ENCODE measurements around the gene CTIF.

Gene CTIF

GRCh38 chr18:48550101-48550729 is 11.4 kb downstream of the CTIF start:
- in situ Hi-C loops (cut with MboI; ENCODE audit: low sequenced_read_pairs): no loop called here

- in situ Hi-C loops (cut with MboI; ENCODE audit: low sequenced_read_pairs): no loop called here
Measured at GRCh38 chr18:48551100-48551499, 12.3 kb downstream of the CTIF start.

- in situ Hi-C loops (cut with MboI; ENCODE audit: low sequenced_read_pairs): no loop called here
Measured at GRCh38 chr18:48552130-48552529, 13.3 kb downstream of the CTIF start.

- in situ Hi-C loops (cut with MboI; ENCODE audit: low sequenced_read_pairs): no loop called here
Measured at GRCh38 chr18:48553236-48553635, 14.4 kb downstream of the CTIF start.

- in situ Hi-C loops (cut with MboI; ENCODE audit: low sequenced_read_pairs): no loop called here
Measured at GRCh38 chr18:48554610-48555400, 16.0 kb downstream of the CTIF start.

- in situ Hi-C loops (cut with MboI; ENCODE audit: low sequenced_read_pairs): no loop called here
Measured at GRCh38 chr18:48555465-48555995, 16.7 kb downstream of the CTIF start.

- in situ Hi-C loops (cut with MboI; ENCODE audit: low sequenced_read_pairs): no loop called here
Measured at GRCh38 chr18:48557640-48558174, 18.9 kb downstream of the CTIF start.

GRCh38 chr18:48558248-48558647 is 19.4 kb downstream of the CTIF start:
- in situ Hi-C loops (cut with MboI; ENCODE audit: low sequenced_read_pairs): no loop called here

- in situ Hi-C loops (cut with MboI; ENCODE audit: low sequenced_read_pairs): no loop called here
Measured at GRCh38 chr18:48560491-48560890, 21.7 kb downstream of the CTIF start.

GRCh38 chr18:48562075-48562474 is 23.2 kb downstream of the CTIF start:
- in situ Hi-C loops (cut with MboI; ENCODE audit: low sequenced_read_pairs): no loop called here

GRCh38 chr18:48563027-48563426 is 24.2 kb downstream of the CTIF start:
- in situ Hi-C loops (cut with MboI; ENCODE audit: low sequenced_read_pairs): no loop called here

- in situ Hi-C loops (cut with MboI; ENCODE audit: low sequenced_read_pairs): no loop called here
Measured at GRCh38 chr18:48564139-48564538, 25.3 kb downstream of the CTIF start.

- in situ Hi-C loops (cut with MboI; ENCODE audit: low sequenced_read_pairs): no loop called here
Measured at GRCh38 chr18:48565105-48565504, 26.3 kb downstream of the CTIF start.

GRCh38 chr18:48566589-48566988 is 27.8 kb downstream of the CTIF start:
- in situ Hi-C loops (cut with MboI; ENCODE audit: low sequenced_read_pairs): no loop called here

GRCh38 chr18:48567388-48567787 is 28.6 kb downstream of the CTIF start:
- in situ Hi-C loops (cut with MboI; ENCODE audit: low sequenced_read_pairs): no loop called here

- in situ Hi-C loops (cut with MboI; ENCODE audit: low sequenced_read_pairs): no loop called here
Measured at GRCh38 chr18:48569139-48569914, 30.5 kb downstream of the CTIF start.

GRCh38 chr18:48569915-48570264 is 31.1 kb downstream of the CTIF start:
- in situ Hi-C loops (cut with MboI; ENCODE audit: low sequenced_read_pairs): no loop called here

GRCh38 chr18:48570313-48570712 is 31.5 kb downstream of the CTIF start:
- in situ Hi-C loops (cut with MboI; ENCODE audit: low sequenced_read_pairs): no loop called here

GRCh38 chr18:48571639-48572384 is 33.0 kb downstream of the CTIF start:
- in situ Hi-C loops (cut with MboI; ENCODE audit: low sequenced_read_pairs): no loop called here

GRCh38 chr18:48572402-48573126 is 33.7 kb downstream of the CTIF start:
- in situ Hi-C loops (cut with MboI; ENCODE audit: low sequenced_read_pairs): no loop called here
